Gastroesophageal sphincter (tissue), 4 donors: ENCODE data around the gene OR5I1. TPM values are rescaled to one million over a fixed set of nuclear protein-coding genes. Genes with fewer than 3 reads are reported as not detected.

Source experiments
- ATAC-seq: fragments of 150-250 bp; one replicate; pipeline ENCODE4 v1.9.1; 2016; ENCODE audit warnings: mild to moderate bottlenecking, moderate library complexity
- H3K27ac ChIP-seq, 4 donors: fragments of 200-600 bp; sonication (generic) in 3 of 4; 1 replicate in 3 of 4; 2 replicates in 1 of 4; pipeline ENCODE4 v1.5.1; 2016 to 2019
- H3K27me3 ChIP-seq: fragments of 200-600 bp; sonication (generic); one replicate; pipeline ENCODE4 v1.5.1; 2019
- H3K36me3 ChIP-seq, 2 donors: fragments of 200-600 bp; sonication (generic); one replicate each; pipeline ENCODE4 v1.5.1; 2019; ENCODE audit warnings: control low read depth in 1 of 2
- H3K4me1 ChIP-seq, 3 donors: fragments of 200-600 bp; sonication (generic); 1 replicate in 2 of 3; 2 replicates in 1 of 3; pipeline ENCODE4 v1.5.1; 2016 to 2019; ENCODE audit warnings: control low read depth in 2 of 3
- H3K4me3 ChIP-seq, 2 donors: fragments of 200-600 bp; sonication (generic); one replicate each; pipeline ENCODE4 v1.5.1; 2019; ENCODE audit warnings: mild to moderate bottlenecking in 1 of 2, moderate library complexity in 1 of 2
- H3K9me3 ChIP-seq, 3 donors: fragments of 200-600 bp; sonication (generic); one replicate each; pipeline ENCODE4 v1.5.1; 2017 to 2019; ENCODE audit warnings: control low read depth in 2 of 3
- CTCF ChIP-seq, 4 experiments: fragments of 200-600 bp in 2 of 4; fragments of 450-650 bp in 2 of 4; sonication (generic) in 1 of 4; IDR thresholded peaks; one replicate each; pipeline ENCODE4 v1.5.1; 2017 to 2019; ENCODE audit warnings: antibody characterized with exemption in 4 of 4, mild to moderate bottlenecking in 2 of 4, moderate library complexity in 2 of 4
- EP300 ChIP-seq: sonication (generic); formaldehyde crosslinking; IDR thresholded peaks from one replicate; pipeline ENCODE4 v1.6.1; 2017; ENCODE audit warnings: antibody characterized with exemption, mild to moderate bottlenecking
- POLR2A ChIP-seq, 2 donors: fragments of 450-650 bp; IDR thresholded peaks; one replicate each; pipeline ENCODE4 v1.6.1; 2017; ENCODE audit warnings: antibody characterized with exemption in 2 of 2, mild to moderate bottlenecking in 2 of 2, moderate library complexity in 1 of 2
- POLR2AphosphoS5 ChIP-seq: sonication (generic); formaldehyde crosslinking; IDR thresholded peaks from one replicate; pipeline ENCODE4 v1.6.1; 2017; ENCODE audit warnings: antibody characterized with exemption
- WGBS, 2 donors: methylation state at CpG; one replicate each; pipeline ENCODE4 v1.1.5; 2018; ENCODE audit warnings: low coverage in 1 of 2; 5-methylcytosine and 5-hydroxymethylcytosine counted together
- total RNA-seq, 4 donors: library from RNA; depleted of rRNA; stranded (reverse); fragments of >200 nt; gene quantifications; one replicate each; pipeline ENCODE4 v1.1.0, GENCODE V29; 2016

Gene OR5I1
- not detected for total RNA-seq

GRCh38 chr11:55936300-55936699 lies at the start of gene OR5I1:
Gene OR5I1 (minus strand): TSS chr11:55936400. CDS start chr11:55936400, 0 bp downstream.
- Histone ChIP-seq H3K27ac (no peak within 1 kb of the TSS), H3K4me3 (no peak within 1 kb of the TSS), H3K27me3 (no peaks in the 10 kb centered on the region), H3K4me1 (no peaks in the 10 kb centered on the region), H3K9me3 (no peaks in the 10 kb centered on the region), H3K36me3 (no peaks in the 10 kb centered on the region)
- no peak for ATAC-seq
- 46% methylated on average over 2 of the region's 2 CpGs for WGBS, 2 donors
- TF ChIP-seq POLR2AphosphoS5 (no peak), POLR2A (IDR thresholded peaks at IDR 0.05) (no peak), EP300 (no peak), CTCF (IDR thresholded peaks at IDR 0.05) (no peak)

- no peak for ATAC-seq
- WGBS, 2 donors = 83 to 100% methylated on average over 1 to 2 of the region's 3 CpGs
- H3K9me3 ChIP-seq = no peaks in the 10 kb centered on the region
- H3K36me3 ChIP-seq = no peaks in the 10 kb centered on the region
- no peaks in the 10 kb centered on the region for H3K27me3 ChIP-seq
- no peak overlapping the region for H3K4me3 ChIP-seq
- H3K27ac ChIP-seq = no peak overlapping the region
- TF ChIP-seq EP300 = no peak
- TF ChIP-seq POLR2AphosphoS5 = no peak
- TF ChIP-seq POLR2A (IDR thresholded peaks at IDR 0.05) = no peak
- TF ChIP-seq CTCF (IDR thresholded peaks at IDR 0.05) = no peak
- H3K4me1 ChIP-seq = no peaks in the 10 kb centered on the region
Measured at GRCh38 chr11:55970935-55971334, 34.7 kb upstream of the OR5I1 start.

GRCh38 chr11:55969845-55970244 lies 33.6 kb upstream of the OR5I1 start, which contains the start of gene OR10AG1:
Gene OR10AG1 (minus strand): TSS chr11:55969945. CDS start chr11:55969907, 38 bp downstream.
- 78% methylated on average over 2 of the region's 2 CpGs; no CpG with 5 or more reads in 1 of the 2 donors for WGBS, 2 donors
- Histone ChIP-seq H3K27me3 (no peaks in the 10 kb centered on the region), H3K36me3 (no peaks in the 10 kb centered on the region), H3K4me3 (no peak within 1 kb of the TSS), H3K4me1 (no peaks in the 10 kb centered on the region), H3K9me3 (no peaks in the 10 kb centered on the region), H3K27ac (no peak within 1 kb of the TSS)
- TF ChIP-seq CTCF (IDR thresholded peaks at IDR 0.05) = no peak
- no peak for TF ChIP-seq EP300
- no peak for TF ChIP-seq POLR2AphosphoS5
- no peak for TF ChIP-seq POLR2A (IDR thresholded peaks at IDR 0.05)
- no peak for ATAC-seq

- no peak overlapping the region for H3K4me3 ChIP-seq
- H3K4me1 ChIP-seq = no peaks in the 10 kb centered on the region
- no peak overlapping the region for H3K27ac ChIP-seq
- H3K36me3 ChIP-seq = no peaks in the 10 kb centered on the region
- no peaks in the 10 kb centered on the region for H3K27me3 ChIP-seq
- TF ChIP-seq EP300 (no peak), POLR2A (IDR thresholded peaks at IDR 0.05) (no peak), POLR2AphosphoS5 (no peak), CTCF (IDR thresholded peaks at IDR 0.05) (no peak)
- no peaks in the 10 kb centered on the region for H3K9me3 ChIP-seq
- ATAC-seq = no peak
- WGBS, 2 donors = 73 to 91% methylated on average over 5 of the region's 5 CpGs
Measured at GRCh38 chr11:55967914-55968313, 31.7 kb upstream of the OR5I1 start.

GRCh38 chr11:55966391-55966790 lies 30.2 kb upstream of the OR5I1 start:
- H3K4me1 ChIP-seq = no peaks in the 10 kb centered on the region
- TF ChIP-seq POLR2A (IDR thresholded peaks at IDR 0.05) (no peak), CTCF (IDR thresholded peaks at IDR 0.05) (no peak)
- H3K9me3 ChIP-seq = no peaks in the 10 kb centered on the region
- no peak overlapping the region for H3K27ac ChIP-seq
- H3K27me3 ChIP-seq = no peaks in the 10 kb centered on the region
- H3K4me3 ChIP-seq = no peak overlapping the region
- 66 to 77% methylated on average over 2 of the region's 2 CpGs for WGBS, 2 donors
- H3K36me3 ChIP-seq = no peaks in the 10 kb centered on the region
- no peak for ATAC-seq
